HG02759 (cell line): ENCODE data around the gene PKD2.
A peak's percentile ranks its signal among the peaks of the same experiment; 100 is the strongest.

Experiments used
- ATAC-seq: cut with Tn5 transposase; IDR thresholded peaks from one replicate; pipeline ENCODE4 v1.9.1; 2021; ENCODE audit warnings: mild to moderate bottlenecking, moderate library complexity; ENCODE audit not compliant: unreplicated experiment

Gene PKD2

GRCh38 chr4:88007304-88008121 is at the start of gene PKD2:
TSS of gene PKD2 (plus strand) at chr4:88007635. CDS start at chr4:88007734, 99 bp downstream.
- peak; percentile 91 for ATAC-seq

GRCh38 chr4:87961993-87962392 is 45.4 kb upstream of the PKD2 start:
- ATAC-seq = no peak

GRCh38 chr4:87962398-87963146 is 44.9 kb upstream of the PKD2 start:
- ATAC-seq = no peak

GRCh38 chr4:87965501-87965975 is 41.9 kb upstream of the PKD2 start:
- no peak for ATAC-seq

GRCh38 chr4:87966095-87966496 is 41.3 kb upstream of the PKD2 start:
- no peak for ATAC-seq

GRCh38 chr4:87967193-87967592 is 40.2 kb upstream of the PKD2 start:
- ATAC-seq = no peak

- no peak for ATAC-seq
Measured at GRCh38 chr4:87970121-87970520, 37.3 kb upstream of the PKD2 start.

- no peak for ATAC-seq
Measured at GRCh38 chr4:87971866-87972265, 35.6 kb upstream of the PKD2 start.

- peak; percentile 73 for ATAC-seq
Measured at GRCh38 chr4:87973283-87974169, 33.9 kb upstream of the PKD2 start.

GRCh38 chr4:87974856-87975462 is 32.5 kb upstream of the PKD2 start:
- ATAC-seq = peak; percentile 32

- peak; percentile 88 for ATAC-seq
Measured at GRCh38 chr4:87975466-87975865, 32.0 kb upstream of the PKD2 start, which contains the start of gene SPP1. TSS of gene SPP1 (plus strand) at chr4:87975714. CDS start at chr4:87976896, 1,182 bp downstream.

GRCh38 chr4:87977521-87978278 is 29.7 kb upstream of the PKD2 start:
- ATAC-seq = no peak

- ATAC-seq = no peak
Measured at GRCh38 chr4:87978681-87979080, 28.8 kb upstream of the PKD2 start.

GRCh38 chr4:87979810-87980209 is 27.6 kb upstream of the PKD2 start:
- ATAC-seq = no peak

- no peak for ATAC-seq
Measured at GRCh38 chr4:87981486-87981885, 25.9 kb upstream of the PKD2 start.

- ATAC-seq = no peak
Measured at GRCh38 chr4:87982036-87982435, 25.4 kb upstream of the PKD2 start.

GRCh38 chr4:87982446-87983010 is 24.9 kb upstream of the PKD2 start:
- no peak for ATAC-seq

GRCh38 chr4:87983996-87984395 is 23.4 kb upstream of the PKD2 start:
- ATAC-seq = no peak

- peak; percentile 86 for ATAC-seq
Measured at GRCh38 chr4:87985097-87985886, 22.1 kb upstream of the PKD2 start.
